ENCODE results near the gene CELF3.

- no peak for TF ChIP-seq CTCF (IDR thresholded peaks at IDR 0.05; ENCODE audit: poor library complexity, severe bottlenecking)
- no peak for TF ChIP-seq EZH2 (IDR thresholded peaks at IDR 0.05; ENCODE audit: borderline replicate concordance, insufficient read depth, low read length, poor library complexity, severe bottlenecking)
- TF ChIP-seq REST (IDR thresholded peaks at IDR 0.05; ENCODE audit: borderline replicate concordance), result no peak
- TF ChIP-seq RAD21 (conservative IDR thresholded peaks at IDR 0.05), result no peak
- no peak for TF ChIP-seq SMC3 (conservative IDR thresholded peaks at IDR 0.05; ENCODE audit: poor library complexity)
Observed at GRCh38 chr1:151739590-151740355, 23.2 kb upstream of the CELF3 start.
